Activated B cell treated with CpG ODN at 0.5 μM for 24 hours (primary cell): Measurements from ENCODE around the gene CHKA. TPM values are rescaled to one million over a fixed set of nuclear protein-coding genes. Genes with fewer than 3 reads are reported as not detected.

Source experiments
- ATAC-seq: fragments of 200-7000 bp; cut with Tn5 transposase; one replicate; pipeline ENCODE4 v1.10.0; 2021; ENCODE audit warnings: low read depth, mild to moderate bottlenecking, moderate library complexity
- CTCF ChIA-PET: fragments of 350-600 bp; sonication (Branson Sonifier 250); formaldehyde crosslinking; loops from one replicate; lab custom pipeline; 2021; ENCODE audit warnings: antibody characterized with exemption; lab: Charles Lee
- POLR2A ChIA-PET: fragments of 350-600 bp; sonication (Branson Sonifier 250); formaldehyde crosslinking; loops from one replicate; lab custom pipeline; 2021; ENCODE audit warnings: antibody characterized with exemption; lab: Charles Lee
- DNase-seq: peaks from one replicate; pipeline ENCODE4 v3.0.0; 2022
- H3K27ac Mint-ChIP-seq: one replicate; pipeline ENCODE4 v1.8.0; 2020; ENCODE audit warnings: mixed read lengths
- H3K27me3 Mint-ChIP-seq: one replicate; pipeline ENCODE4 v1.8.0; 2021; ENCODE audit warnings: mixed read lengths
- H3K36me3 Mint-ChIP-seq: one replicate; pipeline ENCODE4 v1.8.0; 2021; ENCODE audit warnings: low read depth, mixed read lengths
- H3K4me1 Mint-ChIP-seq: one replicate; pipeline ENCODE4 v1.8.0; 2021; ENCODE audit warnings: mixed read lengths
- H3K4me3 Mint-ChIP-seq: one replicate; pipeline ENCODE4 v1.8.0; 2020; ENCODE audit warnings: mild to moderate bottlenecking, mixed read lengths
- H3K9me3 Mint-ChIP-seq: one replicate; pipeline ENCODE4 v1.8.0; 2020; ENCODE audit warnings: mixed read lengths
- intact Hi-C: fragments of 100-400 bp; cut with micrococcal nuclease; formaldehyde crosslinking; loops from one replicate; pipeline ENCODE4 v1.15.1; 2024
- total RNA-seq: library from RNA; stranded (reverse); gene quantifications from 2 replicates; pipeline ENCODE4 v1.2.3, GENCODE V29; 2022
- TF ChIP-seq, protein P1 (sequence below): fragments of 200-600 bp; IDR thresholded peaks from one replicate; pipeline ENCODE4 v1.8.0; 2022; ENCODE audit warnings: antibody characterized with exemption, mild to moderate bottlenecking

The CHKA gene
- total RNA-seq, 1 donor from 2014 or later = 16.1 TPM

DNA sequence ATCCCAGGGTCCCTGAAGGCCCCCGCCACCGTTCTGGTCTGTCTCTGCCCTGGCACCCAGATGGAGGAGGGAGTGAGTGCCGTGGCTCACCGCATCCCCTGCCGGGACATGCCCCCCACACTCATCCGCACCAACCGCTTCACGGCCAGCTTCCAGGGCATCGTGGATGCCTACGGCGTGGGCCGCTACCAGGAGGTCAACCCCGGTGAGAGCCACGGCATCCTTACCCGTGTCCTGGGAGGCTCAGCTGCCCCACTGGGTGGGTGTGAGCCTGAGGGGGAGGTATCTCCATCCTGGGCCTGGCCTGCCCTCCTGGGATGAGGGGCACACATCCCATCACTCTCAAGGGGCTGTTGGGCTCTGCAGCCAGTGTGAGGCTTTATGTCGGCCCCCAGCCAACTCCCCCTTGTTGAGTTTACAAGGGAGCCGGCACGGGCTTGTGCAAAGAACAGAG, 76.3 kb downstream of the CHKA start:
- CTCF ChIA-PET = no interaction called here

DNA sequence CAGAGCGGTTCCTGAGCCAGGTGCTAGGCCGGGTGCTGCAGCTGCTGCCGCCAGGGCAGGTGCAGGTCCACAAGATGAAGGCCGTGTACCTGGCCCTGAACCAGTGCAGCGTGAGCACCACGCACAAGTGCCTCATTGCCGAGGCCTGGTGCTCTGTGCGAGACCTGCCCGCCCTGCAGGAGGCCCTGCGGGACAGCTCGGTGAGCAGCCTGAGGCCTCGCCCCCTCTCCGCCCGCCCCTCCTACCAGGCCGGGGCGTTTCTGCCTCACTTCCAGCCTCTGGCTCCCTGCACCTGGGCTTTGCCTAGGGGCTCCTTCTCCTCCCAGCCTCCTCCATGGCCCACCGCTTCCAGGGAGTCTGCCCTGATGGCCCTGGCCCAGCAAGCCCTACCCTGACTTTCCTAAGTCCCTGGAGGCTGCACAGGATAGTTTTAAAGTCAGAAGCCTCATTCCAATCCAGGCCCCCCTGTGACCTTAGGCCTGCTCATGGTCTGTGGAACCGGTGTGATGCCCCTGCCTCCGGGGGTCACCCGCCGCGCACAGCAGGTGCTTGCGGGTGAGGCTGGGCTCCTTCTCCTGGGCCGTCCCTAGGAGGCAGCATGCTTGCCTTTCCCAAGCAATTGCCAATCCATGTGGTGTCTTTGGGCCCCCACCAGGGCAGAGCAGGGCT, 76.9 kb downstream of the CHKA start:
- Mint-ChIP-seq H3K27me3 (no peaks in the 10 kb centered on the region), H3K36me3 (peaks cover 52% of the 10 kb centered on the region), H3K4me3 (no peak overlapping the region), H3K27ac (no peak overlapping the region), H3K9me3 (no peaks in the 10 kb centered on the region), H3K4me1 (peaks cover 21% of the 10 kb centered on the region)
- CTCF ChIA-PET = no interaction called here
- intact Hi-C loops = no loop called here
- no peak for ATAC-seq
- peak; percentile 11 for DNase-seq
- TF ChIP-seq, protein P1, sequence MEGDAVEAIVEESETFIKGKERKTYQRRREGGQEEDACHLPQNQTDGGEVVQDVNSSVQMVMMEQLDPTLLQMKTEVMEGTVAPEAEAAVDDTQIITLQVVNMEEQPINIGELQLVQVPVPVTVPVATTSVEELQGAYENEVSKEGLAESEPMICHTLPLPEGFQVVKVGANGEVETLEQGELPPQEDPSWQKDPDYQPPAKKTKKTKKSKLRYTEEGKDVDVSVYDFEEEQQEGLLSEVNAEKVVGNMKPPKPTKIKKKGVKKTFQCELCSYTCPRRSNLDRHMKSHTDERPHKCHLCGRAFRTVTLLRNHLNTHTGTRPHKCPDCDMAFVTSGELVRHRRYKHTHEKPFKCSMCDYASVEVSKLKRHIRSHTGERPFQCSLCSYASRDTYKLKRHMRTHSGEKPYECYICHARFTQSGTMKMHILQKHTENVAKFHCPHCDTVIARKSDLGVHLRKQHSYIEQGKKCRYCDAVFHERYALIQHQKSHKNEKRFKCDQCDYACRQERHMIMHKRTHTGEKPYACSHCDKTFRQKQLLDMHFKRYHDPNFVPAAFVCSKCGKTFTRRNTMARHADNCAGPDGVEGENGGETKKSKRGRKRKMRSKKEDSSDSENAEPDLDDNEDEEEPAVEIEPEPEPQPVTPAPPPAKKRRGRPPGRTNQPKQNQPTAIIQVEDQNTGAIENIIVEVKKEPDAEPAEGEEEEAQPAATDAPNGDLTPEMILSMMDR = no peak
- POLR2A ChIA-PET = no interaction called here

More for the DNA sequence above, 76.3 kb downstream of the CHKA start:
- Mint-ChIP-seq H3K4me3 (no peak overlapping the region), H3K27ac (no peak overlapping the region), H3K27me3 (no peaks in the 10 kb centered on the region), H3K9me3 (no peaks in the 10 kb centered on the region), H3K4me1 (peaks cover 15% of the 10 kb centered on the region), H3K36me3 (peaks cover 52% of the 10 kb centered on the region)
- ATAC-seq = no peak
- DNase-seq = no peak
- intact Hi-C loops = no loop called here
- POLR2A ChIA-PET = interaction anchor here (0.6 to 0.8 kb wide), 2 partner anchors 9 to 12 kb away, joined by 3 read pairs; no protein-coding TSS in a partner anchor
- TF ChIP-seq, protein P1 = no peak

GRCh38 chr11:68043349-68044144, 77.6 kb downstream of the CHKA start:
- POLR2A ChIA-PET = interaction anchor here (3.5 kb wide), 1 partner anchor 13 kb away, joined by 12 read pairs; the partner anchor contains the start of gene NDUFS8
- TF ChIP-seq, protein P1 = no peak
- intact Hi-C loops = no loop called here
- Mint-ChIP-seq H3K4me1 (peaks cover 25% of the 10 kb centered on the region), H3K27me3 (no peaks in the 10 kb centered on the region), H3K9me3 (no peaks in the 10 kb centered on the region), H3K4me3 (no peak overlapping the region), H3K27ac (no peak overlapping the region), H3K36me3 (peaks cover 45% of the 10 kb centered on the region)
- peak; percentile 15 for DNase-seq
- CTCF ChIA-PET = interaction anchor here (1.5 kb wide), 1 partner anchor 166 kb away, joined by 4 read pairs; no protein-coding TSS in a partner anchor
- ATAC-seq = no peak

GRCh38 chr11:68043029-68043348, 78.2 kb downstream of the CHKA start:
- H3K4me3 Mint-ChIP-seq = no peak overlapping the region
- no peak for ATAC-seq
- H3K36me3 Mint-ChIP-seq = peaks cover 41% of the 10 kb centered on the region
- no peaks in the 10 kb centered on the region for H3K9me3 Mint-ChIP-seq
- H3K27me3 Mint-ChIP-seq = no peaks in the 10 kb centered on the region
- TF ChIP-seq, protein P1 = no peak
- CTCF ChIA-PET = interaction anchor here (1.5 kb wide), 1 partner anchor 166 kb away, joined by 4 read pairs; no protein-coding TSS in a partner anchor
- no peak overlapping the region for H3K27ac Mint-ChIP-seq
- H3K4me1 Mint-ChIP-seq = peaks cover 26% of the 10 kb centered on the region
- POLR2A ChIA-PET = interaction anchor here (3.5 kb wide), 1 partner anchor 12 kb away, joined by 12 read pairs; the partner anchor contains the start of gene NDUFS8
- intact Hi-C loops = no loop called here
- no peak for DNase-seq
